ENCODE measurements around the gene LRRC8E. TPM values are rescaled to one million over a fixed set of nuclear protein-coding genes. Genes with fewer than 3 reads are reported as not detected.

Gene LRRC8E
- total RNA-seq, 1 experiment from 2014 or later = 18.1 TPM

DNA sequence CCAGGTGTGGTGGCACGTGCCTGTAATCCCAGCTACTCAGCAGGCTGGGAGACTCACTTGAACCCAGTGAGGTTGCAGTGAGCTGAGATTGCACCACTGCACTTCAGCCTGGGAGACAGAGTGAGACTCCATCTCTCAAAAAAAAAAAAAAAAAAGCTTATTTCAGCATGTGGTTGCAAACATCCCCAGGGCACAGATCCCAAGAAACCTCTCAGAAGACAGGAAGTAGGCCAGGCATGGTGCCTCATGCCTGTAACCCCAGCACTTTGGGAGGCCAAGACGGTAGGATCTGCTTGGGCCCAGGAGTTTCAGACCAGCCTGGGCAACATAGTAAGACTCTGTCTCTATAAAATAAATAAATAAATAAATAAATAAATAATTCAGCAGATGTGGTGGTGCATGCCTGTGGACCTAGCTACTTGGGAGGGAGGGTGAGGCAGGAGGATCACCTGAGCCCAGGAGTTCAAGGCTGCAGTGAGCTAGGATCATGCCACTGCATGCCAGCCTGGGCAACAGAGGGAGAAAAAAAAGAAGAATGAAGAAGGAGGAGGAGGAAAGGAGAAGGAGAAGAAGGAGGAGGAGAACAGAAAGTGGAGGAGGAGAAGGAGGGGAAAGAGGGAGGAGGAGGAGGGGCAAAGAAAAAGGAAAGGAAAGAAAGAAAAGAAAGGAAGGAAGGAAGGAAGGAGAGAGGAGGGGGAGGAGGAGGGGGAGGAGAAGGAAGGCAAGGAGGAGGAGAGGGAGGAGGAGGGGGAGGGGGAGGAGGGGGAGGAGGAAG lies 4.3 kb upstream of the LRRC8E start:
- no peak overlapping the region for H3K4me2 ChIP-seq (ENCODE audit: low read length)
- H3K36me3 ChIP-seq (ENCODE audit: control insufficient read depth in 1 of 2, insufficient read depth in 2 of 2, low read length in 2 of 2) = no peaks in the 10 kb centered on the region
- no peaks in the 10 kb centered on the region for H3K9me2 ChIP-seq (ENCODE audit: insufficient read depth)
- ChIA-PET CTCF (interaction anchor here (0.6 to 2.0 kb wide), 3 partner anchors 15 to 530 kb away, joined by 3 to 9 read pairs (median 4); no protein-coding TSS in a partner anchor), POLR2A (no interaction called here), RAD21 (ENCODE audit: low non-redundant PET in 1 of 2, low total read pairs in 2 of 2, uncharacterized antibody in 2 of 2, unreplicated experiment in 2 of 2) (no interaction called here)
- no peak for DNase-seq (ENCODE audit: low read depth, low spot score)
- no TSS peak for BruUV-seq (replicated peaks)
- H3K4me1 ChIP-seq (ENCODE audit: control insufficient read depth in 1 of 2, insufficient read depth in 2 of 2, low read length in 2 of 2) = peaks cover 13 to 32% of the 10 kb centered on the region in 2 experiments; a peak in 3 of 4 replicates
- TF ChIP-seq ELF1 (IDR thresholded peaks at IDR 0.05; ENCODE audit: borderline replicate concordance, low read depth) (no peak), EZH2phosphoT487 (IDR thresholded peaks at IDR 0.05; ENCODE audit: borderline replicate concordance) (no peak)
- TF ChIP-seq, protein P1, sequence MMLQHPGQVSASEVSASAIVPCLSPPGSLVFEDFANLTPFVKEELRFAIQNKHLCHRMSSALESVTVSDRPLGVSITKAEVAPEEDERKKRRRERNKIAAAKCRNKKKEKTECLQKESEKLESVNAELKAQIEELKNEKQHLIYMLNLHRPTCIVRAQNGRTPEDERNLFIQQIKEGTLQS (IDR thresholded peaks at IDR 0.05) = no peak
- TF ChIP-seq, protein P2, sequence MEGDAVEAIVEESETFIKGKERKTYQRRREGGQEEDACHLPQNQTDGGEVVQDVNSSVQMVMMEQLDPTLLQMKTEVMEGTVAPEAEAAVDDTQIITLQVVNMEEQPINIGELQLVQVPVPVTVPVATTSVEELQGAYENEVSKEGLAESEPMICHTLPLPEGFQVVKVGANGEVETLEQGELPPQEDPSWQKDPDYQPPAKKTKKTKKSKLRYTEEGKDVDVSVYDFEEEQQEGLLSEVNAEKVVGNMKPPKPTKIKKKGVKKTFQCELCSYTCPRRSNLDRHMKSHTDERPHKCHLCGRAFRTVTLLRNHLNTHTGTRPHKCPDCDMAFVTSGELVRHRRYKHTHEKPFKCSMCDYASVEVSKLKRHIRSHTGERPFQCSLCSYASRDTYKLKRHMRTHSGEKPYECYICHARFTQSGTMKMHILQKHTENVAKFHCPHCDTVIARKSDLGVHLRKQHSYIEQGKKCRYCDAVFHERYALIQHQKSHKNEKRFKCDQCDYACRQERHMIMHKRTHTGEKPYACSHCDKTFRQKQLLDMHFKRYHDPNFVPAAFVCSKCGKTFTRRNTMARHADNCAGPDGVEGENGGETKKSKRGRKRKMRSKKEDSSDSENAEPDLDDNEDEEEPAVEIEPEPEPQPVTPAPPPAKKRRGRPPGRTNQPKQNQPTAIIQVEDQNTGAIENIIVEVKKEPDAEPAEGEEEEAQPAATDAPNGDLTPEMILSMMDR (IDR thresholded peaks at IDR 0.05 in 2 of 3, conservative IDR thresholded peaks at IDR 0.05 in 1 of 3; ENCODE audit: borderline replicate concordance in 1 of 3, insufficient read depth in 1 of 3, low read depth in 2 of 3, low read length in 2 of 3) = no peak
- TF ChIP-seq, protein P3, sequence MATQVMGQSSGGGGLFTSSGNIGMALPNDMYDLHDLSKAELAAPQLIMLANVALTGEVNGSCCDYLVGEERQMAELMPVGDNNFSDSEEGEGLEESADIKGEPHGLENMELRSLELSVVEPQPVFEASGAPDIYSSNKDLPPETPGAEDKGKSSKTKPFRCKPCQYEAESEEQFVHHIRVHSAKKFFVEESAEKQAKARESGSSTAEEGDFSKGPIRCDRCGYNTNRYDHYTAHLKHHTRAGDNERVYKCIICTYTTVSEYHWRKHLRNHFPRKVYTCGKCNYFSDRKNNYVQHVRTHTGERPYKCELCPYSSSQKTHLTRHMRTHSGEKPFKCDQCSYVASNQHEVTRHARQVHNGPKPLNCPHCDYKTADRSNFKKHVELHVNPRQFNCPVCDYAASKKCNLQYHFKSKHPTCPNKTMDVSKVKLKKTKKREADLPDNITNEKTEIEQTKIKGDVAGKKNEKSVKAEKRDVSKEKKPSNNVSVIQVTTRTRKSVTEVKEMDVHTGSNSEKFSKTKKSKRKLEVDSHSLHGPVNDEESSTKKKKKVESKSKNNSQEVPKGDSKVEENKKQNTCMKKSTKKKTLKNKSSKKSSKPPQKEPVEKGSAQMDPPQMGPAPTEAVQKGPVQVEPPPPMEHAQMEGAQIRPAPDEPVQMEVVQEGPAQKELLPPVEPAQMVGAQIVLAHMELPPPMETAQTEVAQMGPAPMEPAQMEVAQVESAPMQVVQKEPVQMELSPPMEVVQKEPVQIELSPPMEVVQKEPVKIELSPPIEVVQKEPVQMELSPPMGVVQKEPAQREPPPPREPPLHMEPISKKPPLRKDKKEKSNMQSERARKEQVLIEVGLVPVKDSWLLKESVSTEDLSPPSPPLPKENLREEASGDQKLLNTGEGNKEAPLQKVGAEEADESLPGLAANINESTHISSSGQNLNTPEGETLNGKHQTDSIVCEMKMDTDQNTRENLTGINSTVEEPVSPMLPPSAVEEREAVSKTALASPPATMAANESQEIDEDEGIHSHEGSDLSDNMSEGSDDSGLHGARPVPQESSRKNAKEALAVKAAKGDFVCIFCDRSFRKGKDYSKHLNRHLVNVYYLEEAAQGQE (IDR thresholded peaks at IDR 0.05; ENCODE audit: low read depth) = no peak
- H3K79me2 ChIP-seq (ENCODE audit: insufficient read depth, low read length) = peaks cover 5% of the 10 kb centered on the region; the same call in 1 of the 2 replicates
- no peaks in the 10 kb centered on the region for H3K27me3 ChIP-seq (ENCODE audit: insufficient read depth, low read length)
- no peak overlapping the region for H3K4me3 ChIP-seq (replicated peaks in 1 of 2; ENCODE audit: low read depth in 1 of 2, low read length in 2 of 2)
- no peak overlapping the region for H3K27ac ChIP-seq (ENCODE audit: low read depth, low read length)
- H3K9ac ChIP-seq (ENCODE audit: low read length) = no peak overlapping the region
- no peaks in the 10 kb centered on the region for H3K9me3 ChIP-seq (ENCODE audit: control insufficient read depth in 1 of 2, insufficient read depth in 1 of 2, low read depth in 1 of 2, low read length in 2 of 2)
- no peaks in the 10 kb centered on the region for H4K20me1 ChIP-seq (ENCODE audit: insufficient read depth)
- intact Hi-C loops (cut with micrococcal nuclease) = no loop called here
- ATAC-seq = no peak
- no peak overlapping the region for H2AFZ ChIP-seq (ENCODE audit: low read depth, low read length, poor library complexity, severe bottlenecking)

Measured in HCT116 (cell line).